HUES48 (cell line): Measurements from ENCODE around the gene MICAL2.

Source experiments
- H3K27ac ChIP-seq: one replicate; pipeline ENCODE4 v1.7.0; 2013; ENCODE audit warnings: low read depth, low read length, inconsistent platforms
- H3K27me3 ChIP-seq: 2 replicates; pipeline ENCODE4 v1.6.1; 2013; ENCODE audit warnings: mild to moderate bottlenecking, low read length; ENCODE audit not compliant: control insufficient read depth, insufficient read depth
- H3K36me3 ChIP-seq: 2 replicates; pipeline ENCODE4 v1.6.1; 2013; ENCODE audit warnings: low read length; ENCODE audit not compliant: control insufficient read depth, insufficient read depth
- H3K4me1 ChIP-seq: 2 replicates; pipeline ENCODE4 v1.6.1; 2013; ENCODE audit warnings: mild to moderate bottlenecking, low read length; ENCODE audit not compliant: control insufficient read depth, insufficient read depth
- H3K4me3 ChIP-seq: 2 replicates; pipeline ENCODE4 v1.5.1; 2013; ENCODE audit warnings: mild to moderate bottlenecking, low read depth, low read length
- H3K9ac ChIP-seq: 2 replicates; pipeline ENCODE4 v1.6.1; 2013; ENCODE audit warnings: mild to moderate bottlenecking, low read depth, low read length, moderate library complexity
- H3K9me3 ChIP-seq: 2 replicates; pipeline ENCODE4 v1.6.1; 2013; ENCODE audit warnings: low read length; ENCODE audit not compliant: control insufficient read depth, insufficient read depth

Gene MICAL2

DNA sequence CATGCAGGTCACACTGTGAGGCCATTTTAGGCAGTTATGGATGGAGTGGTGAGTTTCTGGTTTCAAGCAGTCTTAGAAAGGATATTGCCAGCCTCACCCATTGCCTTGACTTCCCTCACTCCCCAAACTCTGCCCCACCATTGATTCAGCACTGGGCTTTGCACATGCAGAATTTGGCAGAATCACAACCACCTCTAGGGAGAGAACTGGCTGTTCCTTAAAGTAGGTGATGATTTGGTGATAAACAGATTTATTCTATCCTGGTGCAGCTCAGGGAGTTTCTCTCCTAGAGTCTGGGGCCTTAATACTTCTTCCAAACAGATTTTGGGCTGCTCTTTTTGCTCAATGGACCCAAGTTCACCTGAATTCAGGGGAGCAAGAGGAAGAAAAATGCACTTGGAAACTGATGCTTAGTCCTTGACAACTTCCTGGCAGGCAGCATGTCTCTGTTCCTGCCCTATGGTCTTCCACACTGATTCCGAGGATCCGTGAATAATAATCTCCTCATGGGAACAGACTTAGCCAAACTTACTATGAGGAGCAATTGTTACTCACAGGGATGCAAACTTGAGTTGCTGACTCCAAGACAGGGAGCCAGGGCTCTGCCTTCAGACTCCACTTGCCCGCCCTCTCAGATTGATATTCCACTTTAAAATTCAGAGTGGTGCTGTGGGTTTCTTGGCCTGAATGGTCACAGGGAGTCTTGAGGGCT lies 137.3 kb downstream of the MICAL2 start:
- Histone ChIP-seq H3K27me3 (no peaks in the 10 kb centered on the region; the same call in 1 of the 2 replicates), H3K27ac (no peak overlapping the region), H3K4me3 (no peak overlapping the region), H3K9me3 (no peaks in the 10 kb centered on the region), H3K4me1 (peaks cover 44% of the 10 kb centered on the region), H3K36me3 (no peaks in the 10 kb centered on the region), H3K9ac (no peak overlapping the region)

DNA sequence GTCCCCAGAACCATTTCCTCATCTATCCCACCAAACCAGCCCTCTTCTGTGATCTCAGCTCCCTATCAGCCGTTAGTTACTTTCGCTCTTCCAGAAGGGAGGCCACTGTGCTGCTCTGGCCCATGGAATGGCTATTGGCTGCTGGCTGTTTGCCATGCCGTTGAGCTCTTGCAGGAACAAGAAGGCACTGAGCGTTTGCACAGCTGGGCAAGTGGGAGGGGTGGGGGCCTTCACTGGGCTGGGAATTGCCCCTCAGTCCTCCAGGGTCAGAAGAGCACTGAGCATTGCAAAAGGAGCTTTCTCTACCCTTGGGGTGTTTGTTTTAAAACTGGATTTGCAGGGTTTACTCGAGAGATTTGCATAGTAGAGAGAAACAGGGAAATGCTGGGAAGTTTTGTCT lies 137.9 kb downstream of the MICAL2 start:
- Histone ChIP-seq H3K9ac (no peak overlapping the region), H3K4me1 (peaks cover 38% of the 10 kb centered on the region), H3K27me3 (no peaks in the 10 kb centered on the region), H3K36me3 (no peaks in the 10 kb centered on the region), H3K27ac (no peak overlapping the region), H3K4me3 (no peak overlapping the region), H3K9me3 (no peaks in the 10 kb centered on the region)

DNA sequence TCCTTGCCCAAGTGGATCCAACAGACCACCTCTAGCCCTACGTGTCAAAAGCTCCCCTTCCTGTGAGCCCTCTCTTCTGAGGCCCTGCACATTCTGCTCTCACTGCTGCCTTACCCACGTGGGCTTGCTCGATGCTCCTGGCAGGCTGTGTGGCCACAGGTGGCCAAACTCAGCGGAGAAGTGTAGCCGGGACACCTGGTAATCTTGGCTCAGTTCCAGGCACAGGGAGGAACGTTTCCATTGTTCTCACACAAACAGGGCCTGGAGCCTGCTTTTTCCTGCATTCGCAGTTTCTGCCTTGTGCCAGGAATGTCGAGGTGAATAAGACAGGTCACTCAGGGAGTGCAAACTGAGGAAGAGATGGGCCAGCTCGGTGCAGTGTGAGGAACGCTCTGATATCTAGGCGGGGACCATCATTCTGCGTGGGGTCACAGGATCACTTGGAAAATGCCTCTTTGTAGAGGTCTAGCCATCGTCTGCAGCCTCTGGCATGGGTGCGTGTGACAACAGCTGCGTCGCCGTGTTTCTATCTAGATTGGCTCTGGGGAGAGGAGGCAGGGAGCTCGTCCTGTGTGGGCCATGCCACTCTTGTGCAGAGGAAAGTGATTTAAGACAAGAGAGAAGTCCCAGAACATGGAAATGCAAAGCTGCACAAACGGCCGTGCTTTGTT lies 139.3 kb downstream of the MICAL2 start:
- Histone ChIP-seq H3K36me3 (no peaks in the 10 kb centered on the region), H3K4me1 (peaks cover 35% of the 10 kb centered on the region), H3K27ac (no peak overlapping the region), H3K9ac (no peak overlapping the region), H3K4me3 (no peak overlapping the region), H3K9me3 (no peaks in the 10 kb centered on the region), H3K27me3 (no peaks in the 10 kb centered on the region)

DNA sequence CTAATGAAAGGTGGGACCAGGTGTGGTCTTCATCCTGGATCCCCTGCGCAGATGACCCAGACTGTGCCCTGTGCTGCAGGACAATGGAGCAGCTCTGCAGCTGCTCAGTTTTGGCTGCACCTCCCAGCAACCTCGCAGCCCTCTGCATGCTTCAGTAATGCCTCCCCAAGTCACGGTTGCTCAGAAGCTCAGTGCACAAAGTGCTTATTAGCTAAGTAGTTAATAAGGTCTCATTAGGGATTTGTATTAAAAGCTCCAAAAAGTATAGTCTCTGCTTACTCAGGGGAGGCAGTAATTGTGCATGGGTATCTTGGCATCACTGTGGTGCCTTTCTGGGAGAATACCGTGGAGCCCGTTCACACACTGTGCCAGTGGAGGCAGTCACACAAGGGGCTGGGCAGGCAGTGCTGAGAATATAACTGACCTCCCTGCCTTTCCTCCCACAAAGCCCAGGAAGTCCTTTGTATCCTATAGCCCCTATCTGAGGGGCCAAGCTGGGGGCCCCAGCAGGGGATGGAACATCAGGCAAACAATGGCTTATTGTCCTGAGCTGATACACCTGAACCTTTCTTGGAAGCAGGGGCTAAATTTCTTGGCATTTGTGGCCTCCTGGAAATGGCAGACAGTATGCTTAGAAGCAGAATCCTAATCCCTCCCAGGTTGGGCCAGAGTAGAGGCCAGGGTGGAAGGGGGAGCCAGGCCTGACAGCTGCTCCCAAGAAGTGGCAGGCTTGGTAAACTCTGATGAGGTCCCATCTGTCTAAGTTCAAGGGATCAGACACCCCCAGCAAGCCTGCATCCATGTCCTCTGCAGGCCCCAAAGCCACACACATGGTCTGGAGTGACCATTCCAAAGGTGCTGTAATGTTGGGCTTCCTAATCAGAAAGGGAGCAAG lies 141.5 kb downstream of the MICAL2 start:
- no peak overlapping the region for H3K27ac ChIP-seq
- no peak overlapping the region for H3K9ac ChIP-seq
- H3K36me3 ChIP-seq: no peaks in the 10 kb centered on the region
- H3K4me3 ChIP-seq: no peak overlapping the region
- H3K4me1 ChIP-seq: peaks cover 27% of the 10 kb centered on the region
- no peaks in the 10 kb centered on the region for H3K27me3 ChIP-seq
- no peaks in the 10 kb centered on the region for H3K9me3 ChIP-seq

DNA sequence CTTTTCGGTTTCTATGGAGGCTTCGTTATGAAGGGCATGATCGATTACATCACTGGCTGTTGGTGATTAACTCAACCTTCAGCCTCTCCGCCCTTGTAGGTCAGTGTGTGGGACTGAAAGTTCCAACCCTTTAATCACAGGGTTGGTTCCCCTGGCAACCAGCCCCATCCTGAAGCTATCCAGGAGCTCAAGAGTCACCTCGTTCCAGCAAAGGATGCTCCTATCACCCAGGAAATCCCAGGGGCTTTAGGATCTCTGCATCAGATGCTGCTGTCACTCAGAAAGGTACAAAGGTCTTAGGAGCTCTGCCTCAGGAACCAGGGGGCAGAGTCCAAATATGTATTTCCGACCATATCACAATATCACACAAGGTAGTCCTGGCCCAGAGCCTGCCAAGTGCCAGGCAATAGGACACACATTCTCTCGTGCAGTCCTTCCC lies 143.5 kb downstream of the MICAL2 start:
- Histone ChIP-seq H3K27ac (no peak overlapping the region), H3K4me1 (peaks cover 16% of the 10 kb centered on the region; the same call in 1 of the 2 replicates), H3K9ac (no peak overlapping the region), H3K36me3 (no peaks in the 10 kb centered on the region), H3K4me3 (no peak overlapping the region), H3K27me3 (no peaks in the 10 kb centered on the region), H3K9me3 (no peaks in the 10 kb centered on the region)

DNA sequence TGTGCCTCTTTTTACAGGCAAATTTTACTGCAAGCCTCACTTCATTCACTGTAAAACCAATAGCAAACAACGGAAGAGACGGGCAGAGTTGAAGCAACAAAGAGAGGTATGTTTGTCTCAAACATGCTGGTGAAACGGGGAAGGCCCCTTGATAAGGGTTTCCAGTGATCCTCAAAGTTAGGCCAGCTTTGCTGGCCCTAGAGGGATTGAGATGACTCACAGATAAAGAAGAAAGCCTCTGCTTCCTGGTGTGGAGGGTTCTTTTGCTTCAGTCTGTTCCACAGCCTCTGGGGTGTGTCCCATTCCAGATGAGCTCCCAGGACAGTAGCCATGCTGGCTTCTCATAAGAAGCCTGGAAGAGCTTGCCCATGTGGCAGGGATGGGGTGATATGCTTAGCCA lies 148.1 kb downstream of the MICAL2 start:
- Histone ChIP-seq H3K4me1 (no peaks in the 10 kb centered on the region), H3K4me3 (no peak overlapping the region), H3K9me3 (no peaks in the 10 kb centered on the region), H3K27me3 (no peaks in the 10 kb centered on the region), H3K9ac (no peak overlapping the region), H3K36me3 (no peaks in the 10 kb centered on the region), H3K27ac (peak overlapping the region; percentile 22)

DNA sequence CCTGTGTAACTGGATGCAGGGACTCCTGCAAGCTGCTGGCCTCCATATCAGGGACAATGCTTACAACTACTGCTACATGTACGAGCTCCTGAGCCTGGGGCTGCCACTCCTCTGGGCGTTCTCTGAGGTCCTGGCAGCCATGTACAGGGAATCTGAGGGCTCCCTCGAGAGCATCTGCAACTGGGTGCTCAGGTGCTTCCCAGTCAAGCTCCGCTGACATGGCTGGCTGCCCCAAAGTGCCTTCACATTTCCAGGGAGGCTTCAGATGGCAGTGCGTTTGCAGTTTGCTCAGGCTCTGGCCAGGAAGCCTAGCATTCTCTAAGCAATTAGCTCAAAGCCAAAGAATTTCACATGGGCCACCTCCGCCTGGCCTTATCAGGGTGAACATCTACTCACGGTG lies 149.6 kb downstream of the MICAL2 start:
- H3K4me3 ChIP-seq: no peak overlapping the region
- H3K9me3 ChIP-seq: no peaks in the 10 kb centered on the region
- H3K27ac ChIP-seq: no peak overlapping the region
- H3K4me1 ChIP-seq: no peaks in the 10 kb centered on the region
- H3K9ac ChIP-seq: no peak overlapping the region
- no peaks in the 10 kb centered on the region for H3K27me3 ChIP-seq
- no peaks in the 10 kb centered on the region for H3K36me3 ChIP-seq

DNA sequence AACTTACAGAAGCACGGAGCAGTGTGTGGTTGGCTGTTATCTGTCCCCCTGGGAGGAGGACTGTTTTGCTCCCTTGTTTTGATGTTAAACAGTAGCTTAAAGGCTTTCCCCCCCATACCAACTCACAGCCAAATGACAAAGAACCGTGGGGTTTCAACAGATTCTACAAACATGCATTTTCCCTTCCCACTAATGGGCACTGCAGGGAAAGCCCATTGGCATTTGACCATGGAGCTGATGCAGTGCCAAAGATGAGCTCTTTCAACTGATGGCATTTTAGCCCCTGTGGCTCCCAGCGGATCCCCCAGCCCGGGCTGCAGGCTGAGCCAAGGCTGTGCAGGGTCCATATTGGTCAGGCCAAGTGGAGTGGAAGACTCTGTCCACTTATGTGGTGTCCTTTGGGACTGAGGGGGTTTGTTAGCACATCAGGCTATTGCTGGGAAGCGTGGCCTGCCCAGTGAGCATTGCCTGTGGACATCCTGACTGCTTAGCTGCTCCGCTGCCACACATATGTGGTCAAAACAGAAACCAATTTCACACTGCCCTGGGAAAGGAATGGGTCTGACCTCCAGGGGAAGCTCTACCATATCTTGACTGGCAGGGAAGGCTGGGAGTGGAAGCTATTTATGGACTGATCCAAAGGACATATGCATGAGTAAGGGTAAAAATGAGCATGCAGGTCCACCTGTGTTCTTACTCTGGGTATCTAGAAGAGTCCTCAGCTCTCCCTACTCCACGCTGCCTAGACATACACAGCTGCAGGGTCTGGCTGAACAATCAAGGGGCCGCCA lies 150.5 kb downstream of the MICAL2 start:
- H3K27me3 ChIP-seq: no peaks in the 10 kb centered on the region
- no peaks in the 10 kb centered on the region for H3K36me3 ChIP-seq
- H3K27ac ChIP-seq: no peak overlapping the region
- H3K4me1 ChIP-seq: no peaks in the 10 kb centered on the region
- H3K9ac ChIP-seq: no peak overlapping the region
- no peaks in the 10 kb centered on the region for H3K9me3 ChIP-seq
- H3K4me3 ChIP-seq: no peak overlapping the region

DNA sequence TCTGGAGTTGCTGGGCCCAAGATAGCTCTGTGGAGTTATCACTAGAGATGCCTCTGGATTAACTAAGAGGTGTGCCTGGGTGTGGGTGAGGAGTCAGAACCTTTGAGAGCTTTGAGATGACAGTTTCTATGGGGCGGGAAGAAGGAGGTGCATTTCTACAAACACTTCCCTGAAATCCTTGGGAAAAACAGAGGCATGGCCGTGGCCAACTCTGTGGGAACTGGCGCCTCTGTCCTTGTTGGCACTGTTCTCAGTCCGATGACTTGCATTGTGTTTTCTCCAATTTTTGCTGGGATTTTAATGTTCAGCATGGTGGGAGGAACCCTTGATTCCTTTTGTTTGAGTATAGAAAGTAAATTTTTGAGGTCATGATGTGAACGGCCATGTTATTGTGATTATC lies 151.2 kb downstream of the MICAL2 start:
- Histone ChIP-seq H3K4me1 (no peaks in the 10 kb centered on the region), H3K36me3 (no peaks in the 10 kb centered on the region), H3K27ac (no peak overlapping the region), H3K9ac (no peak overlapping the region), H3K4me3 (no peak overlapping the region), H3K9me3 (no peaks in the 10 kb centered on the region), H3K27me3 (no peaks in the 10 kb centered on the region)

DNA sequence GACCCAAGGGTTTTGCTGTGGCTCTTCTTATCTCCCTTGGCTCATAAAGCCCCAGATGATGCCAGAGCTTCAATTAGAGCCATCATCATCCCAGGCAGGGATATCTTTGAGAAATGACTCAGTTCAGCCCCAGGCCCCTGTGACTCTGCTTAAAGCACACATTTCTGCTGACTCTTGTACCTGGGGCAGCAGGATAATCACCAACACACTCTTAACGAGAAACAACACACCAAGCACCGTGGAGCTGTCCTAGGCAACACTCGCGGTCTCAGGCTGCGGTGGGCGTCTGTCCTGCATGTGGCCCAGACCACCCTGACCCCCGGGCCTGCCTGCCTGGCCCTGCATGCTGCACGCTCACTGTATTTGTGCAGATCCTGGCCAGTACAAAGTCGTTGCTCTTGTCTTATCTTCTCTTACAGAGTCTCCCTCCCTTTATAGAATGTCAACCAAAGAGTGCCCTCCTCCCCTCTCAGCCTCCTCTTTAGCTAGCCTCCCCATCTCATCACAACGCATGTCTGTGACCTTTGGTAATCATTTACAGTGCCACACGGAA lies 152.8 kb downstream of the MICAL2 start:
- no peaks in the 10 kb centered on the region for H3K27me3 ChIP-seq
- no peak overlapping the region for H3K9ac ChIP-seq
- no peaks in the 10 kb centered on the region for H3K36me3 ChIP-seq
- no peak overlapping the region for H3K4me3 ChIP-seq
- no peak overlapping the region for H3K27ac ChIP-seq
- no peaks in the 10 kb centered on the region for H3K9me3 ChIP-seq
- no peaks in the 10 kb centered on the region for H3K4me1 ChIP-seq
